ENCODE results near the gene CLIC6. TPM values are rescaled to one million over a fixed set of nuclear protein-coding genes. Genes with fewer than 3 reads are reported as not detected.
"Not testable (repeated sequence)": the region's sequence is repeated elsewhere in the genome, so short reads cannot be mapped to it uniquely, and the experiment has no call there.

The CLIC6 gene
- total and polyA plus RNA-seq, 4 donors = 0.19 to 19.0 (median 1.4) TPM

DNA sequence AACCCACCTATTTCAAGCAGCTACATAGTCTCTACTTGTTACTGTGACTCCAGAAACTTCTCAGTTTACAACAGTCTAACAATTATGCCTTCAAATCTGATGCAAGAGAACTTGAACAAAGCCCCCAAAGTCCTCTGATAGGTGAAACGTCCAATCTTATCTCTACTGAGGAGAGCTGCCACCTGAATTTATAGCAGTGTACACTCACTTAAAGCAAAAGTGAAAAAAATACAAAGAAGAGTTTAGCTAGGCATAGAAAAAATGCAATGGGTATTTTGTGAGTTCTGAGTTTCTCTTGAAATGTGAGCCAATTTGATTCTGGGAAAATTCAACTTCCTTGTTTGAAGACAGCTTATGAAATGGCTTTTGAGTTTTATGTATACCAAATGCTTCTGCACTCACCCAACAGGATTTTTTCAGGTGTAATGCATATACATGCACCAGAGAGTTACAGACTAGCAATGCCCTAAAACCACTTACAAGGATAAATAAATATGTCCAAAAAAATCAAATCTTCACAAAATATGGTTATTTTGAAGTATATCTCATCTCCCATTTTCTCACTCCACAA is 17.8 kb upstream of the CLIC6 start:
- Histone ChIP-seq H3K9me3 (ENCODE audit: control insufficient read depth, insufficient read depth, low read length) (peaks cover 4% of the 10 kb centered on the region), H3K4me3 (ENCODE audit: low read depth, low read length) (no peak overlapping the region), H3K27ac (ENCODE audit: low read depth, low read length) (no peak overlapping the region), H3K36me3 (ENCODE audit: control insufficient read depth, insufficient read depth, low read length) (no peaks in the 10 kb centered on the region), H3K27me3 (ENCODE audit: control insufficient read depth, insufficient read depth, low read length) (no peaks in the 10 kb centered on the region), H3K4me1 (ENCODE audit: control insufficient read depth, insufficient read depth, low read length) (no peaks in the 10 kb centered on the region)
- WGBS (ENCODE audit: insufficient coverage) = no CpG with 5 or more reads among the region's 1 CpG
- DNase-seq (ENCODE audit: low read depth in 4 of 6, low spot score in 6 of 6) = no peak

DNA sequence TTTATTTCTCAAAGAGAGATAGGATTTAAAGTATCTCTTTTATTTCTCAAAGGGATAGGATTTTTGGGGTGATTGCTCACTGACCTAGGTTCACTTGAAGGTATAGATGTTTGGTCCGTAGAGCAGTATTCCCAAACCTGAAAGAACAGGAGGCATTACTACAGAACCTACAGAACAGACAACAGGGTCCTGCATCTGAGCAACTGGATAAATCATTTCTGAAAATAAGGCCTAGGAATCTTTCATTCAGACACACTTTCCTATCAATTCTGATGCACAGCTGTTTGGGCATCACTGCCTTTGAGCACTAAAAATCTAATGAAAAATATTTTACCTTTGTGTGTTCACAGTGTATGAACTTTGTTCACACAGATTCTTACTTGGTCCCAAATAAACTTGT is 17.2 kb upstream of the CLIC6 start:
- H3K27me3 ChIP-seq (ENCODE audit: control insufficient read depth, insufficient read depth, low read length) = no peaks in the 10 kb centered on the region
- 100% methylated on average over 1 of the region's 1 CpG for WGBS (ENCODE audit: insufficient coverage)
- H3K27ac ChIP-seq (ENCODE audit: low read depth, low read length) = no peak overlapping the region
- H3K4me1 ChIP-seq (ENCODE audit: control insufficient read depth, insufficient read depth, low read length) = no peaks in the 10 kb centered on the region
- peaks cover 4% of the 10 kb centered on the region for H3K9me3 ChIP-seq (ENCODE audit: control insufficient read depth, insufficient read depth, low read length)
- no peaks in the 10 kb centered on the region for H3K36me3 ChIP-seq (ENCODE audit: control insufficient read depth, insufficient read depth, low read length)
- H3K4me3 ChIP-seq (ENCODE audit: low read depth, low read length) = no peak overlapping the region
- DNase-seq (ENCODE audit: low read depth in 4 of 6, low spot score in 6 of 6) = no peak

DNA sequence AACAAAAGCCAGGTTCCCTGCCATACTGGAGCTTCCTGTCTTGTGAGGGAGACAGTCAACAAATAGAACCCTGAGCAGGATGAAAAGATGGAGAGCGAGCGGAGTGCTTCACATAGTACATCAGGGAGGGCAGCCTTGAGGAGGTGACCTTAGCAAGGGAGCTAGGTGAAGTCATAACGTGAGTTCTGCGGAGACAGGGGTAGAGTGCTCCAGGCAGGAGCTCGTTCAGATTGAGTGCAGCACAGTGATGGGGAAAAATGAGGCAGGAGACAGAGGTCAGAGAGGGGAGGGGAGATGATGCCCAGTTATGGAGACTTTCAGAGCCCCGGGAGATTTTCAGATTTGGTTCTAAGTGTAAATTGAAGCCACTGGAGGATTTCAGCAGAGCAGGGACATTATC is 15.3 kb upstream of the CLIC6 start:
- no peaks in the 10 kb centered on the region for H3K27me3 ChIP-seq (ENCODE audit: control insufficient read depth, insufficient read depth, low read length)
- no peak overlapping the region for H3K4me3 ChIP-seq (ENCODE audit: low read depth, low read length)
- DNase-seq (ENCODE audit: low read depth in 4 of 6, low spot score in 6 of 6) = no peak
- no peak overlapping the region for H3K27ac ChIP-seq (ENCODE audit: low read depth, low read length)
- no peaks in the 10 kb centered on the region for H3K4me1 ChIP-seq (ENCODE audit: control insufficient read depth, insufficient read depth, low read length)
- no peaks in the 10 kb centered on the region for H3K36me3 ChIP-seq (ENCODE audit: control insufficient read depth, insufficient read depth, low read length)
- H3K9me3 ChIP-seq (ENCODE audit: control insufficient read depth, insufficient read depth, low read length) = peaks cover 4% of the 10 kb centered on the region
- WGBS (ENCODE audit: insufficient coverage) = 88% methylated on average over 6 of the region's 6 CpGs

DNA sequence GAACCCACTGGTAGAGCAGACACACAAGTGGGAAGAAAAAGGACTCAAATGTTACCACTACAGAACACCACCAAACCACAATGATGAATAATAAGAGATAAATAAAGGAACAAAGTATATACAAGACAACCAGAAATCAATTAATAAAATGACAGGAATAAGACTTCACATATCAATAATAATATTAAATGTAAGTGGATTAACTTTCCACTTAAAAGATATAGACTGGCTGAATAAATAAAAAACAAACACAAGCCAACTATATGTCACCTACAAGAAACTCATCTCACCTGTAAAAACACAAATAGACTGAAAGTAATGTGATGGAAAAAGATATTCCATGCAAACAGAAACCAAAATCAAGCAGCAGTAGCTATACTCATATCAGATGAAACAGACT is 6.9 kb upstream of the CLIC6 start:
- Histone ChIP-seq H3K27me3 (ENCODE audit: control insufficient read depth, insufficient read depth, low read length) (no peaks in the 10 kb centered on the region), H3K9me3 (ENCODE audit: control insufficient read depth, insufficient read depth, low read length) (peaks cover 7% of the 10 kb centered on the region), H3K27ac (ENCODE audit: low read depth, low read length) (no peak overlapping the region), H3K36me3 (ENCODE audit: control insufficient read depth, insufficient read depth, low read length) (no peaks in the 10 kb centered on the region), H3K4me1 (ENCODE audit: control insufficient read depth, insufficient read depth, low read length) (no peaks in the 10 kb centered on the region), H3K4me3 (ENCODE audit: low read depth, low read length) (no peak overlapping the region)
- no peak for DNase-seq (ENCODE audit: low read depth in 4 of 6, low spot score in 6 of 6)

DNA sequence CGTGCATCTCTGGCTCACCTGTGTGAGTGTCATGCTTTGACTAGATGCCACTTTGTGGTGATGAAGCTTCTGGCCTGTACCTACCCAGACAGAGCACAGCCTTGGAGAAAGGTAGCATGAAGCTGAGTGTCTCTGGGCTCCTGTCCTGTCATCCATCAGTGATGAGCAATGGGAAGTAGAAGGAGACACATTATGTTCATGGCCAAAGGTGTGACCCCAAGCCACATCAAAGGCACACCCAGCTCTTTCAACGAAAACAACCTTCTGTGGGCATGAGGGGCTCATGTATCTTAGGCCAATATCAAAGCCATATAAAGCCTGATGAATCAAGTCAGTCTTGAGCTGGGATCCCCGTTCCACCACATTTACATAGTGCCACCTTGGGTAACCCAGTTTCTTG is 1.0 kb upstream of the CLIC6 start:
- H3K4me3 ChIP-seq (ENCODE audit: low read depth, low read length) = no peak overlapping the region
- H3K9me3 ChIP-seq (ENCODE audit: control insufficient read depth, insufficient read depth, low read length) = no peaks in the 10 kb centered on the region
- WGBS (ENCODE audit: insufficient coverage) = 75% methylated on average over 2 of the region's 3 CpGs
- no peak for DNase-seq (ENCODE audit: low read depth in 4 of 6, low spot score in 6 of 6)
- peaks cover 18% of the 10 kb centered on the region for H3K4me1 ChIP-seq (ENCODE audit: control insufficient read depth, insufficient read depth, low read length)
- H3K27me3 ChIP-seq (ENCODE audit: control insufficient read depth, insufficient read depth, low read length) = peaks cover 48% of the 10 kb centered on the region
- H3K36me3 ChIP-seq (ENCODE audit: control insufficient read depth, insufficient read depth, low read length) = no peaks in the 10 kb centered on the region
- H3K27ac ChIP-seq (ENCODE audit: low read depth, low read length) = no peak overlapping the region

DNA sequence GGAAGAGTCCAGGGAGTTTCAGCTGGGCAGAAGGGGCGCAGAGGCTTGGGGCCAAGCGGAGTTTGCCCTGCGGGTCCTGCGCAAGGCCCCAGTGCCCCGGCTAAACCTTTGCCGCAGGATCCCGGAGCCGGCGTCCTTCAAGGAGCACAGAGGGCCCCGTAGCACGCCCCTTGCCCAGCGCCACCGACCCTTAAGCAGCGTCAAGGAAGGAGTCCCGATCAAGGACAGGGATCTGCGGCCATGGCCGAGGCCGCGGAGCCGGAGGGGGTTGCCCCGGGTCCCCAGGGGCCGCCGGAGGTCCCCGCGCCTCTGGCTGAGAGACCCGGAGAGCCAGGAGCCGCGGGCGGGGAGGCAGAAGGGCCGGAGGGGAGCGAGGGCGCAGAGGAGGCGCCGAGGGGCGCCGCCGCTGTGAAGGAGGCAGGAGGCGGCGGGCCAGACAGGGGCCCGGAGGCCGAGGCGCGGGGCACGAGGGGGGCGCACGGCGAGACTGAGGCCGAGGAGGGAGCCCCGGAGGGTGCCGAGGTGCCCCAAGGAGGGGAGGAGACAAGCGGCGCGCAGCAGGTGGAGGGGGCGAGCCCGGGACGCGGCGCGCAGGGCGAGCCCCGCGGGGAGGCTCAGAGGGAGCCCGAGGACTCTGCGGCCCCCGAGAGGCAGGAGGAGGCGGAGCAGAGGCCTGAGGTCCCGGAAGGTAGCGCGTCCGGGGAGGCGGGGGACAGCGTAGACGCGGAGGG is 520 bp downstream of the CLIC6 start:
- under 1% methylated on average over 74 of the region's 74 CpGs for WGBS (ENCODE audit: insufficient coverage)
- H3K4me1 ChIP-seq (ENCODE audit: control insufficient read depth, insufficient read depth, low read length) = peaks cover 18% of the 10 kb centered on the region
- H3K27ac ChIP-seq (ENCODE audit: low read depth, low read length) = no peak overlapping the region
- H3K36me3 ChIP-seq (ENCODE audit: control insufficient read depth, insufficient read depth, low read length) = no peaks in the 10 kb centered on the region
- DNase-seq (ENCODE audit: low read depth in 4 of 6, low spot score in 6 of 6) = no peak
- H3K4me3 ChIP-seq (ENCODE audit: low read depth, low read length) = no peak overlapping the region
- no peaks in the 10 kb centered on the region for H3K9me3 ChIP-seq (ENCODE audit: control insufficient read depth, insufficient read depth, low read length)
- H3K27me3 ChIP-seq (ENCODE audit: control insufficient read depth, insufficient read depth, low read length) = peaks cover 54% of the 10 kb centered on the region

DNA sequence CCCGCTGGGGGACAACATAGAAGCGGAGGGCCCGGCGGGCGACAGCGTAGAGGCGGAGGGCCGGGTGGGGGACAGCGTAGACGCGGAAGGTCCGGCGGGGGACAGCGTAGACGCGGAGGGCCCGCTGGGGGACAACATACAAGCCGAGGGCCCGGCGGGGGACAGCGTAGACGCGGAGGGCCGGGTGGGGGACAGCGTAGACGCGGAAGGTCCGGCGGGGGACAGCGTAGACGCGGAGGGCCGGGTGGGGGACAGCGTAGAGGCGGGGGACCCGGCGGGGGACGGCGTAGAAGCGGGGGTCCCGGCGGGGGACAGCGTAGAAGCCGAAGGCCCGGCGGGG is 1.1 kb downstream of the CLIC6 start:
- H3K27me3 ChIP-seq (ENCODE audit: control insufficient read depth, insufficient read depth, low read length) = peaks cover 55% of the 10 kb centered on the region
- WGBS (ENCODE audit: insufficient coverage) = under 1% methylated on average over 46 of the region's 46 CpGs
- not testable (repeated sequence) for H3K27ac ChIP-seq (ENCODE audit: low read depth, low read length); DNase-seq (ENCODE audit: low read depth in 4 of 6, low spot score in 6 of 6); H3K9me3 ChIP-seq (ENCODE audit: control insufficient read depth, insufficient read depth, low read length); H3K36me3 ChIP-seq (ENCODE audit: control insufficient read depth, insufficient read depth, low read length); H3K4me3 ChIP-seq (ENCODE audit: low read depth, low read length)
- peaks cover 18% of the 10 kb centered on the region for H3K4me1 ChIP-seq (ENCODE audit: control insufficient read depth, insufficient read depth, low read length)

DNA sequence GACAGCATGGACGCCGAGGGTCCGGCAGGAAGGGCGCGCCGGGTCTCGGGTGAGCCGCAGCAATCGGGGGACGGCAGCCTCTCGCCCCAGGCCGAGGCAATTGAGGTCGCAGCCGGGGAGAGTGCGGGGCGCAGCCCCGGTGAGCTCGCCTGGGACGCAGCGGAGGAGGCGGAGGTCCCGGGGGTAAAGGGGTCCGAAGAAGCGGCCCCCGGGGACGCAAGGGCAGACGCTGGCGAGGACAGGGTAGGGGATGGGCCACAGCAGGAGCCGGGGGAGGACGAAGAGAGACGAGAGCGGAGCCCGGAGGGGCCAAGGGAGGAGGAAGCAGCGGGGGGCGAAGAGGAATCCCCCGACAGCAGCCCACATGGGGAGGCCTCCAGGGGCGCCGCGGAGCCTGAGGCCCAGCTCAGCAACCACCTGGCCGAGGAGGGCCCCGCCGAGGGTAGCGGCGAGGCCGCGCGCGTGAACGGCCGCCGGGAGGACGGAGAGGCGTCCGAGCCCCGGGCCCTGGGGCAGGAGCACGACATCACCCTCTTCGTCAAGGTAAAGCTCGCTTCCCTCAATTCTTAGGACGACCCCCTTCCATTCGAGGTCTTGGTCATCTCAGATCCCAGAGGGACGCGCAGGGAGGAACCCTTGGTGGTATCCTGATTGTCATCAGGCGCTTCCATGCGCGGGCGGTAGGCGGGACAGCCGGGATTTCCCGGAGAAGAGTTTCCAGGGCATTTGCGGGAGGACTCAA is 1.6 kb downstream of the CLIC6 start:
- WGBS (ENCODE audit: insufficient coverage) = under 1% methylated on average over 69 of the region's 70 CpGs
- H3K4me1 ChIP-seq (ENCODE audit: control insufficient read depth, insufficient read depth, low read length) = peaks cover 18% of the 10 kb centered on the region
- H3K27me3 ChIP-seq (ENCODE audit: control insufficient read depth, insufficient read depth, low read length) = peaks cover 59% of the 10 kb centered on the region
- no peaks in the 10 kb centered on the region for H3K36me3 ChIP-seq (ENCODE audit: control insufficient read depth, insufficient read depth, low read length)
- peak overlapping the region; percentile 20 for H3K4me3 ChIP-seq (ENCODE audit: low read depth, low read length)
- no peak for DNase-seq (ENCODE audit: low read depth in 4 of 6, low spot score in 6 of 6)
- no peak overlapping the region for H3K27ac ChIP-seq (ENCODE audit: low read depth, low read length)
- no peaks in the 10 kb centered on the region for H3K9me3 ChIP-seq (ENCODE audit: control insufficient read depth, insufficient read depth, low read length)

DNA sequence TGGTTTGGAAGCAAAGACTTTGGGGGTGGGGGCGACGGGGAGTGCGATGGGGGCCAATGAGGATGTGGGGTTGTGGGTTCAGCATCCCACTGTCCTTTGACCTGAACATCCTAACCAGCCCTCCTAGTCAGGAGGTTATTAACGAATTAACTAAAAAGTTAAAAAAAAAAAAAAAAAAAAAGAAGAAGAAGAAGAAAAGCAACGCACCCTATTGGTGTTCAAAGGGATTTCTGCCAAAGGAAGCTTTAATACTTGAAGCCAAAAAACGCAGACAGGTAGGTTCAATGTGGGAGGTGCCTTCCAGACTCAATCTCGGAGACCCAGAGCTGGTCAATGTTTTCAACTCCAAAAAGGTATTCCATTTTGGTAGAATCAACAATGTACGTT is 2.2 kb downstream of the CLIC6 start:
- peak in 1 of 6 donors; percentile 9 for DNase-seq (ENCODE audit: low read depth in 4 of 6, low spot score in 6 of 6)
- H3K36me3 ChIP-seq (ENCODE audit: control insufficient read depth, insufficient read depth, low read length) = no peaks in the 10 kb centered on the region
- H3K9me3 ChIP-seq (ENCODE audit: control insufficient read depth, insufficient read depth, low read length) = no peaks in the 10 kb centered on the region
- H3K27ac ChIP-seq (ENCODE audit: low read depth, low read length) = no peak overlapping the region
- H3K4me3 ChIP-seq (ENCODE audit: low read depth, low read length) = no peak overlapping the region
- 25% methylated on average over 4 of the region's 8 CpGs for WGBS (ENCODE audit: insufficient coverage)
- peaks cover 18% of the 10 kb centered on the region for H3K4me1 ChIP-seq (ENCODE audit: control insufficient read depth, insufficient read depth, low read length)
- H3K27me3 ChIP-seq (ENCODE audit: control insufficient read depth, insufficient read depth, low read length) = peaks cover 59% of the 10 kb centered on the region

DNA sequence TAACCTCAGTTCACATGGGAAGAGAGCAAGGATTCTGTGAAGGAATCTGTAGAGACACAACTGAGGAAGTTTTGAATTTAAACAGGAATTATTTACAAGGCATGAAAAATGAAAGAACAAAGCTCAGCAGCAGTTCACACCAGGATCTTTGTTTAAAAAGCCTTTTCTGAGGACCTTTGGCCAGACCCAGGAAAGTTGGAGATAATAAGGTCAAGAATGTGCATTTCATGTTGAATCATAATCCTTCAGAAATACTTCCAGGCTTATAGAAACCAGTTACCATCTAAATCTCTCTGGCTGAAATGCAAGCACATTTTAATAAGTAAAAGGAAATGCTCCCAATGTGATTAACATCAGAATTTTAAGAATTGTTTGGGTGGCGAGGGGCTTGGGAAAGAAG is 2.7 kb downstream of the CLIC6 start:
- DNase-seq (ENCODE audit: low read depth in 4 of 6, low spot score in 6 of 6) = no peak
- Histone ChIP-seq H3K9me3 (ENCODE audit: control insufficient read depth, insufficient read depth, low read length) (no peaks in the 10 kb centered on the region), H3K4me1 (ENCODE audit: control insufficient read depth, insufficient read depth, low read length) (peaks cover 18% of the 10 kb centered on the region), H3K36me3 (ENCODE audit: control insufficient read depth, insufficient read depth, low read length) (no peaks in the 10 kb centered on the region), H3K27me3 (ENCODE audit: control insufficient read depth, insufficient read depth, low read length) (peaks cover 61% of the 10 kb centered on the region), H3K27ac (ENCODE audit: low read depth, low read length) (no peak overlapping the region), H3K4me3 (ENCODE audit: low read depth, low read length) (no peak overlapping the region)
- WGBS (ENCODE audit: insufficient coverage) = 60% methylated on average over 1 of the region's 1 CpG
